GM18861 (cell line): ENCODE measurements around the gene NRG2.

Source experiments
- ATAC-seq: cut with Tn5 transposase; IDR thresholded peaks from one replicate; pipeline ENCODE4 v1.9.1; 2021; ENCODE audit not compliant: unreplicated experiment

The NRG2 gene

DNA sequence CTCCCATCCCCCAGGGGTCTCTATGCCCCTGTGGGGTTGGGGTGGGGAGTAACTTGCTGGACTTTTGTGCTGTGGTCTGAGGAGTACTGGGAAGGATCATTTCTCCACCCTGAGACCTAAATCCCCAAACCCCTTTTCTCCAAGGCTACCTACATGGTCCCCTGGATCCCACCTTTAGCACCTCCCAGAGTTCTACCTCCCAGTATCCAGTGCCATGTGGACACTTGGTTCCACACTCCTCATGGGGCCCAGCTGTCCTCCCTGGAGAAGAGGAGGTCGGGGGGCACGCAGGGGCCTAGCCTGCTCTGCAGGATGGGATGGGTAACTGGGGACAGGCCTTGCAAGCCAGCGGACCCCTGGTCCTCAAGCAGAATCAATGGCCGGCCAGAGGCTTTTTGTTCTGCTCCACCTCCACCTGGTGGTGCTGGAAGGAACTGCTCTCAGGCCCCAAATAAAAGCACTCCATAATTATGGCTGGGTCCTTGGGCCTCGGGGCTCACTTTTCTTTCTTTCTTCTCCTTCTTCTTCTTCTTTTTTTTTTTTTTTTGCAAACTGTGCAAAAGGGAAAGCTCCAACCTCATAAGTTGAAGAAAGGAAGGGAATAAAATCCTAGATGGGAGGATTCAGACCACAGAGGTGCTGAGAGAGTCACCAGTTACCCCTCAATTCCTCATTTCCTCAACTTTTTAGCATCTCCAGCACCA lies 179.1 kb downstream of the NRG2 start:
- ATAC-seq, result no peak

DNA sequence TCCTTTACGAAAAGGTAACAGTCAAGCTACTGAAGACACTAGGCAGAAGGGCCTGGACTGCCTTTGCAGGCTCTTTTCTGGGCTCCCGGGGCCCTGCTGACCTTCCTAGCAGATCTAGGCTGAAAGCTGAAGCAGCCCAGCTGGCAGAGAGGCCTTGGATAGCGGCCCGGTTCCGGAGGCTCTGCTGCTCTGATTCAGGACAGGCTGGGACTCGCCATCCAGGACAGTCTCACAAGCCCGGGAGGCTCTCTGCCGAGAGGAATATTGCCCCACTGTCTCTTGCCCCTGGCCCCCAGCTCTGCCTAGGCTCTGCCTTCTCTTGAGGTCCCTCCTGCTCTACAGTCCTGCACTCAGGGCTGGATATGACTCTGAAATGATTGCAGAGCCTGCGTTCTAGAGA lies 179.7 kb downstream of the NRG2 start:
- no peak for ATAC-seq

DNA sequence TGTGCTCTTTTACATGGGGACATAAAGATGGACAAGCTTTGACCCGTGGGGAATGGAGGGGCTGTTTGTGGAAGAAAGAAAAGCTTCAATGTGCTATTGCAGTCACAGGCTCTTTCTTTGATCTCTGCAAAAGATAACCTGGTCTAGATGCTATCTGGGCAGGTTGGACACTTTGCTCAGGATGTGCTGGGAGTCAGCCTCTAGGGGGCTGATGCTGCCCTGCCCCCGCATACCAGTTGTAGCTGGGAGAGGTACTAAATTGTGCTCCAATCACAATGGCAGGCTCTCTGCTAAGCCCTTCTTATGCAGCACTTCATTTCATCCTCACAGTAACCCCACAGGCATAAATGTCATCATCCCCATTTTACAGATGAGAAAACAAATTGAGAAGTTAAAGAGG lies 180.3 kb downstream of the NRG2 start:
- ATAC-seq, result no peak

DNA sequence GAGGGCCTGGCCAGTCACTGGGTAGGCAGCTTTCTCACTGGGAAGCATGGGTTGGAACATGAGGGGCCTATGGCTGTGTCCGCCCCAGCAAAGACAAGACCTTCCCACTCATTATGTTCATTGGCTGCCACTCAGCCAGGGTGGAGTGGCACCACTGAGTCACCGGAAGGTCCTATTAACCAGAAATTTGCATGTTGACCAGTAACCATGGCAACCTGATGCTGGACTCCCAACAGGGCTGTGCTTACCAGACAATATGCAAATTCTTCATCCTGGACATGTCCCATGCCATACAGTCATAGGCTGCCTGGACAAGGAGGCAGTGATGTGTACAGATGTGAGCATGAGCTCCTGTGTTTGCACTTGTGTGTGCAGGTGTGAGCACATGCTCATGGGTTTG lies 180.8 kb downstream of the NRG2 start:
- peak; percentile 50 for ATAC-seq

DNA sequence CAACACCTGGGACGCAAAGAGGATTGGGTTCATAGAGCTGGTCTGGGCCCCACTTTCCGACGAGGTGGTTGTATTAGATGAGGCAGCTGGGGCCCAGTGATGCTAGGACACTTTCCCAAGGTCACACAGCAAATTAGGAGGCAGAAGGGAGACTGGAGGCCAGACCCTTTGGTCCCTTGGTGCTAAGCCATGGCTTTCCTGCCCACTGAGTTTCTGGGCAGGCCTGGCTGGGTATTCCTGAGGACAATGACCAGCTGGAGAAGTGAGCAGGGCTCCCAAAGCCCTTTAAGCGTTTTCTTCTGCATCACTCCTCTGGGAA lies 181.3 kb downstream of the NRG2 start:
- no peak for ATAC-seq

DNA sequence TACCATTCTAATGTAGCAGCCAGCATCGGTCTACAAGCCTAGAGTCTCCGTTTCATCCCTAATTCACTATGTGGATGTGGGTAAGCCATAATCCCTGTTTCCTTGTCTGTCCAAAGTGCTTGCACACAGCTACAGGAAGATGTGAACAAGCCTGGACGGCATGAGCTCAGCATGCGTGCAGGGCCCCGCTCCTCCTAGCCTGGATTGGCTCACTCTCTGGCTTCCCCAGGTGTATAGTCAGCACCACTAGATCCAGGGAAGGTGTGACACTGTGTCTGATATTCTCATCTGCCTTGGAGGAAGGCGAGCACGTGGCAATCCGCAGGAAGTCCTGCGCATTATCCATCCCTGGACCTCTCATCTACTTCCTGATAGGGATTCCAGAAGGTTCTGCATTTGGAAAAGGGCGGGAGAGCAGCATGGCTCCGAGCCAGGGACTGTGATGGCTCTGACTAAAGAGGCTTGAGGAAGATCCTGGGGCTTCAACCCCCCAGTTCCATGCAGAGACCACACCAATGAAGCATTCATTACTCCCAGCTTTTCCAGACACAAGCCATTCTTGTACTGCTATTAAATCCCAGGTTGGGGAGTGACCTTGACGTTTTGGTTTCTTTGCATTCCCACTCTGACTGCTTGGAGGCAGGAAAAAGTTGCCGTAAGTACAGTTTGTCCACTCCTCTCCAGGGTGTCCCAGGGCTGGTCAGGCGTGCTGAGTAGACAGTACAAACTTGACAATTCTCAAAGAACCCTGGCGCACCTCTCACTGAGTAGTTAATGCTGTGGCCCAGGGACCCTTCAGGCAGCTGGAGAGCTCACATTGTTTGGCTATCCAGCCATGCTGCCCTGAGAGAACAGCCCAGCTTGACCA lies 181.8 kb downstream of the NRG2 start:
- ATAC-seq, result no peak

DNA sequence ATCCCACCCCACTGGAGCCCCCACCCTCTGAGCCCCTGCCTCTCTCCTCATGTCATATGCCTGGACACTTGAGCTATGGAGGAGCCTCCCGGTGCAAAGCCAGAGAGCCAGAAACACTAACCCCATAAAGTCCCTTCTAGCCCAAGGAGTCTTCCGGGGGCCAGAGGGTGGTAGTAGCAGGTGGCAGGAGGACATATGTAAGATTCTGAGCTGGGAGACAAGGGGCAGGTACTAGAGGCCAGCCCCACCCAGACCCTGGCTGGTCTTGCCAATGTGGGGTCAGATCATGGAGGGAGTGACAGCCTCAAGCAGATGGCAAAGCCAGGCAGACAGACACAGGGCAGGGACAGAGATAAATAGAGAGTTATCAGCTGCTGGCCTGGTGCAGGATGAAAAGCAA lies 184.1 kb downstream of the NRG2 start:
- ATAC-seq, result no peak

DNA sequence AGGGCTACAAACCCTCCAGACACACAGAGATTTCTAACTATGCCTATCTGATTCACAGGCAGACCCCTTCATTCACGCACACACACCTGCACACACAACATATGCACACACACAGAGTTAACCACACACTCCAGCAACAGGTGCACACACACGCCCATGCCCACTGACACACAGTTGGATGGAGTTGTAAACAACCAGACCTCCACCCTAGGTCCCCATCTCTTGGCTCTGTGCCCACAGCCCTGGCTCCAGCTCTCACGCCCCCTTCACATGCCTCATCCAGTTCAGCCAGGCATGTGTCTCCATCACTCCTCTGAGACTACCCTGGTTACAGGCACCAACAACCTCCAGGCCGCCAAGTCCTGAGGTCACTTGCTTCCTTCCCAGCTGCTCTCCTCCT lies 186.4 kb downstream of the NRG2 start:
- no peak for ATAC-seq

DNA sequence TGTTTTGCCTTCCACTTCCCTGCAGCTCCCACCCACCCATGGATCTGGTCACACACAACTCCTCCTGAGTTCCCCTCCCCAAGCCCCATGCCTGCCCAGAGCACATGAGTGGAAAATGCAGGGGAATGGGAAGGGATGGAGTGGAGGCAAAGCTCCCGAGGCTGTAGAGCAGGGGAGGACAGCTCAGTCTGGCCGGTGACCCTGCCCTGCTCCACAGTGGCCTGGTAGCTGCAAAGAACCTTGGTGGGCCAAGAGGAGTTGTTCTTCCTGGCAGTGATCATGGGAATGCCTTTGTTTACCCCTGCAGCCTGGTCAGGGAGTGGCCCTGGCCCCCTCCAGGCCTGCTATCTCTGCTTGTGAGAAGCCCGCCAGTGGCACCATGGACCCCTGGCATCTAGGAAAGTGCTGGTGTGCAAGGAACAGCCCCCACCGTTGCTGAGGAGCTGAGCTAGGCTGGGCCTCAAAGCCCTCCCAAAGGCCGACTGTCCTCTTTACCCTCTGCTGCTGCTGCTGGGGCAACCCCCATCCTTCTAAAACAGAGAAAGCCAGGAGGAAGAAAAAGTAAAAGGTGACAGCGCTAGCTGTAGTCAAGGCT lies 187.1 kb downstream of the NRG2 start:
- ATAC-seq, result no peak

DNA sequence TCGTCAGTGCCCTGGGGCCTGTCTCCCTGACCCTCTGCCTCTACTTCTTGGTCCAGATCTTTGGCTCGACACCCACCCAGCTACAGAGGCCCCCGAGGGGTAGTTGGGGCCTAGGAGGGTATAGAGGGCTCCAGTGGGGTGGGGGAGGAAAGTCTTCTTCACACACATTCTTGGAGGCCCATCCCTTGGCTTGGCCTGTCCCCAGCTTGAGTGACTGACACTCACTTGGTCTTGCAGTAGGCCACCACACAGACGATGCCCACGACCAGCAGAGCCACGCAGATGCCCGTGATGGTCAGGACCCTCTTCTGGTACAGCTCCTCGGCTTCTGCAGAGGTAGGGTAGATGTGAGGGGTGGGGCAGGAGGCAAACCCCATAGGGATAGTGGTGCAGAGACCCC lies 187.6 kb downstream of the NRG2 start:
- ATAC-seq, result no peak

DNA sequence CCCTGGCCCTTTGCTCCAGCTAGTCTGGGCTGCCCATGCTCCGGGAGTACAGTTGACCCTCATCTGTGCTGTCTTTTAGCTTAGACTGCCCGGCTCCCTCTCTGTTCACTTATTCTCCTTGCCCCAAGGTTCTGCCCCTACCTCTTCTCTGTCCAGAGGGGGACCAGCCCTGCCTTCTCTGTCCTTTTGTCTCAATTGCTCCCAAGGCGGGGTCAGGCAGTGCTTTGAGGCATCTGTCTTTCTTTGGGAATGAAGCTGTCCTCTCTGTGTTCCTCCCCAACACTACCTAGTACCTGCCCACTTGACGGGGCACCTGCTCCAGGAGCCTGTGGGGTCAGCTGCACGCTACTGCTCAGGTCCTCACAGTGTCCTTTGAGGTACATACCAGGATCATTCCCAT lies 188.1 kb downstream of the NRG2 start:
- ATAC-seq, result no peak

DNA sequence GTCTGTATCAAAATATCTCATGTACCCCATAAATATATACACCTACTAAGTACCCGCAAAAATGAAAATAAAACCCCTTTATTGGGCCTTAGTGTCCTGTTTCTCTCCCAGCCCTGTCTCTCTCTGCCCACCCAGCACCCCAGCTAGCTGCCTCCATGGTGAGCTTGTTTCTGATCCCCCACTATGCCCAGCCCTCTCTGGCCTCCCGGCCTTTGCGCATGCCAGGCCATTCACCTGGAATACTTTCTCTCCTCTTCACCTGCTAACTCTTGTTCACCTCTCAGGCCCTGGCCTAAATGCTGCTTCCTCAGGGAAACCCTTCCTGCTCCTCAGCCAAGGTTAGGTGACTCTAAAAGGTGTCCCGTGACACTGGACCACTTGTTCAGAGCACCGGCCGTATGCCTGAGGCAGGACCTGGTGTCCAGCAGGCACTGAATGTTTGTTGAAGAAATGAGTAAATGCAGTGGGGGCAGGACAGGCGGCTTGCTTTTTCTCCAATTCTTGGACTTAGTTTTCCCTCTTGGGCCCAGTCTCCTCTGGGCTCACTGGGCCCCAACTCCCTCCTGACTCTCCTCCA lies 189.0 kb downstream of the NRG2 start:
- ATAC-seq, result no peak

DNA sequence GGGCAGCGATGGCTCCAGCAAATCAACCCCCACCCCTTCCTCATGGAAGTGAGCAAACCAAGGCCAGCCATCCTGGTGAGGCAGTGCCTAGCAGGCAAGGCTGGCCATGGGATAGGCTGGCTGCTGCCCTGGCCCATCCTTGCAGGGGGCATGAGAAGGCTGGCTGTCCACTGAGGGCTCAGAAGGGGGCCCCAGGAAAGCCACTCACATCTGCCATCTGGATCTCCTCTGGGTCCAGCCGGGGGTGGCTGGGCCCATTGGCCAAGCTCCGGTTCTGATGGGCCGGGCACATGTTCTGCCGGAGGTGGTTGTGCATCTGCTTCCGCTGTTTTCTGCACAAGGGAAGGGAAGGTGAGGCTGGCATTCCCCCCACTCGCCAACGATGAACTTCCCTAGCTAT lies 190.4 kb downstream of the NRG2 start:
- no peak for ATAC-seq

DNA sequence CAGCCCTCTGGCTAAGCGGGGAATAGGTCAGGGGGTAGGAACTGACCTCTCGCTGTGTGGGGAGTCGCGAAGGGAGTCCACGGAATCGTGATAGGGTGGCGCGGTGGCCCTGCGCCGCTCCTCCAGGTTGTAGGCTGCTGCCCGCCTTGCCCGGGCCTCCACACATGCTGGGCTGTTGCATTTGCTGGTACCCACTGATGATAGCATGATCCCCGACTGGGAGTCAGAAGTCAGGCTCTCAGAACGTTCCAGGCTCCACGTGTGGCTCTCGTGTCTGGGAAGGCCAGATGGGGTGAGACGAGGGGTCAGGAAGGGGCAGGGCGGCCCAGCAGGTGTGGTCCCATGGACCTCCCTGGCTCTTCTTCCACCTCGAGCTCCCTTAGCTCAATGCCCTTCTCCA lies 191.5 kb downstream of the NRG2 start:
- no peak for ATAC-seq

DNA sequence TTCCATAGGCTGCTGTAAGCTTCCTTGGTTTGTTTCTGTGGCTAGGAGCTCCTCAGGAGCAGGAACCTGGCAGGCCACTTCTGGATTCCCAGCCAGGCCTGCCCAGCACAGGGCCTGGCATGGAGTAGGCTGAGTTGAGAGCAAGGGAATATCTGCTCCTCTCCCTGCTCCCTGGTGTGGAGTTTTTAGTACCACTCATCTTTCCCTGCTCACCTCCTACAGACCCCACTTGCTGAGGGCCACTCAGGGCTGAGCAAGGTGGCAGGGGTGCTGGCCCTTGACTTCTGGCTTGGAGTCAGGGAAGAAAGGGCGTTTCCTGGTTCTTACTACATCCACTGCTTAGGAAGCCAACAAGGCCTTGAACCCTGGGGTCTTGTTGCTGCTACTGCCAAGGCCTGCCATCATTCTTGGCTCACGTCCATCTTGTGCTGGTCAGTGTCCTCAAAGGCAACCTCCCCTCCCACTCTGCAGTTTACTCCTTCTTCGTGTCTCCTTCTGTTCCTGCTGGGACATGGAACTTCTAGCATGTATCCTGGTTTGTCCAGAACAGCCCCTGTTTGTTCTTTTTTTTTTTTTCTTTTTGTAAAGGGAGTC lies 192.6 kb downstream of the NRG2 start:
- no peak for ATAC-seq

DNA sequence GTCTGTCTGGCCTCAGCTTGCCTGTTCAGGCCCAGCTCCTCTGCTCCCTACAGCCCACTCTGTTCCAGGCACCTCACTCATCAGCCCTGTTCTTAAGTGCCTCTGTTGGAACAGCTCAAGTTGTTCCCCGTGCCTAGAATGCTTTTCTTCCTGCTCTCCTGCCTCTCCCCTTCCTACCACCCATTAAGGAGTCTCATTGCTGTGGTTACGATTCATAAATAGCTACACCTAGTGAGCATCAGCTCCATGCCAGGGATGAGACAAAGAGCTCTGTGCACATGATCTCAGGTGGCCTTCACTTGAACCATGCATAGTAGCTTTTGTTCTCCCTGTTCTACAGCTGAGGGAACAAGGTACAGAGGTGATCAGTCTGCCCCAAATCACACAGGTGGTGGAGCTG lies 193.2 kb downstream of the NRG2 start:
- ATAC-seq, result no peak

DNA sequence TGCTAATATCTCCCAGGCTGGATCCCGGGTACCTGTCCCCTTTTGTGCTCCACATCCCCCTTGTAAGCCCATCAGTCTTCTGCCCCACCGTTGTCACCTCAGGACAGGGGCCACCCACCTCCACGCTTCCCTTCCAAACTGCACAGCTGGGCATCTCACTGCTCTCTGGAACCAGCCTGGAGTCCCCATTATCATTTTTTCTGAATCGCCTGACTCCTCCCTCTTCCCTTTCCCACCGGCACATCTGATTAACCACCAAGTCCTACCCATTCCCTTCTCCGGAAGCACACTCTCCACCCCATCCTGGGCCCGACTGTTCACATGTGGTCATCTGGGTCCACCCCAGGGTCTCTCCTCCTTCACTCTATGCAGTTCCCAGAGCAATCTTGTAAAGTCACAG lies 193.6 kb downstream of the NRG2 start:
- ATAC-seq, result no peak

DNA sequence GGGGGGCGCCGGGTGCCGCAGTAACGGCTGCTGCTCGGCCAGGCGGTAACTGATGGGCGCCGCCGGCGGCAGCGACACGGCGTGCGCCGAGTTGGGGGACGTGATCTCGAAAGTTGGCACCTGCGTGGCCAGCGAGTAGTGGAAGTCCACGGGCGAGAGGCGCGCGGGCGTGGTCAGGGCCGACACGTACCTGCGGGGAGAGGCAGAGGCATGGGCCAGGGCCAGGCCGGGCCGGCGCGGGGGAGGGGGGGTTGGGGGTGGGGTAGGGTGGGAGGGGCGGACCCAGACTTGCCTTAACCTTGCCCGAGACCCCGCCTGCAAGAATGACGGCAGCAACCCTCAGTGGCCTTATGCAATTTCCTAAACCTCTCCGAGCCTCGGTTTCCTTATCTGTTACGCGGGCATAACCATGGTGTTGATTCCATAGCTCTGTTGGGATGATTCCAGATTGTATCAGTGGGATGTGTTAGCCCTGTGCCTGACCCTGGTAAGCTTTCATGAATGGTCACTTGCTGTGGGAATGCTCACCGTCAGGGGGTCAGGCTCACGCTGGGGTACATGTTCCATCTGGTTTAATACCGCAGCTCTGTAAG lies 194.5 kb downstream of the NRG2 start:
- ATAC-seq, result no peak

DNA sequence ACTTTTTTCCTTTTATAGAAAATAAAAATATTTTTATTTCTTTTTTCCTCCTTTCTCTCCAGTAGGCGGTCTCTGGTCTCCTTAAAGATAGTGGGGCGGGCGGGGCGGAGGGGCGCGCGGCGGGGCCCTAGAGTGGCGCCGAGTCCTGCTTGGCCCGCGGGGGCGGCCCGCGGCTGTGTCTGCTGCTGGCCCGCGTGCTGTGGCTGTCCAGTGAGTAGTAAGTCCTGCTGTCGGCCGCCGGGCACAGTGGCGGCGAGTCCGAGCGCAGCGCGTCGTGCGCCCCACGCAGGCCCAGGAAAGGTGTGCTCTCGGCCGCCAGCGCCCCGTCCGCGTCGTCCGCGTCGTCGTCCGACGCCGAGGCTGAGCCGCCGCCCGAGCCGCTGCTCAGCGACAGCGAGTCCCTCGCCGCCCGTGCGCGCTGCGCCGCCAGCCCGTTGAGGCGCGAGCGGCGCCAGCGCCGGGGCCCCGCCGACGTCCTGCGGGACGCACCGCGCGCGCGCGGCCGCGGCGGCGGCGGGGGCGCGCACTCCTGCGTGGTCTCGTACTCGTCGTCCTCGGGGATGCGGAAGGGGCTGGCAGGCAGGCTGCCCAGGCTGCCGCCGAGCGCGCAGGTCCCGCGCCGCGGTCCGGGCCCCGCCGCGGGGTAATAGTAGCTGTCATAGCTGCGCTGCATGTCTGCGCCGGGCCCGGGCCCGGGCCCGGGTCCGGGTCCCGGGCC lies 195.2 kb downstream of the NRG2 start:
- ATAC-seq, result peak; percentile 81

DNA sequence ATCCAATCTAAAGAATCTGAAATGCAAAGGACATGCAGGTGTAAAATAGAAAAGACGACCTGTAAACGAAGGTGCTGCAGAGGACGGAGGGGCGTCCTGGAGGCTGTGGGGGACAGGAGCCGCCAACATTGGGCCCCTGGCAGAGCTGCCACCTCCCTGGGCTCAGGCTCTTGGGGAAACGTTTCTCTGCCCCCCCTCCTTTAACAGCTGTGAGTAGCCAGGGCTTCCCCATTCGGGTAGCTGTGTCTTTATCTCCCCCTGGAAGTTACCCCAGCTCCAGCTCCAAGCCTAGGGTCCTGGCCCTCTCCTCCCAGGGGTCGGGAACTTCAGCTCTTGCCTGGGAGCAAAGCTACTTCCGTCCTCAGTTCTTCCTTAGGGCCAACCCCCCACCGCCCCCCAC lies 196.0 kb downstream of the NRG2 start:
- ATAC-seq, result no peak
